Vagina (tissue), 2 donors: ENCODE data around the gene TENT5C. TPM values are rescaled to one million over a fixed set of nuclear protein-coding genes. Genes with fewer than 3 reads are reported as not detected.
"Not testable (repeated sequence)": the region's sequence is repeated elsewhere in the genome, so short reads cannot be mapped to it uniquely, and the experiment has no call there.

Experiments used
- DNase-seq, 2 donors: peaks; one replicate each; pipeline ENCODE4 v3.0.0-alpha.2; 2017; ENCODE audit errors: extremely low spot score in 2 of 2
- H3K27ac ChIP-seq: fragments of 200-600 bp; sonication (generic); one replicate; pipeline ENCODE4 v1.5.1; 2019
- H3K27me3 ChIP-seq: fragments of 200-600 bp; sonication (generic); one replicate; pipeline ENCODE4 v1.5.1; 2019
- H3K36me3 ChIP-seq, 2 donors: fragments of 200-600 bp; sonication (generic); one replicate each; pipeline ENCODE4 v1.5.1; 2017 to 2019
- H3K4me1 ChIP-seq: fragments of 200-600 bp; sonication (generic); one replicate; pipeline ENCODE4 v1.5.1; 2019
- H3K4me3 ChIP-seq, 2 donors: fragments of 200-600 bp; sonication (generic); 1 replicate in 1 of 2; 2 replicates in 1 of 2; pipeline ENCODE4 v1.5.1; 2016 to 2019
- H3K9me3 ChIP-seq: fragments of 200-600 bp; sonication (generic); one replicate; pipeline ENCODE4 v1.5.1; 2019
- CTCF ChIP-seq, 3 experiments: fragments of 450-650 bp in 2 of 3; fragments of 200-600 bp in 1 of 3; sonication (generic) in 1 of 3; IDR thresholded peaks; one replicate each; pipeline ENCODE4 v1.5.1; 2017 to 2019; ENCODE audit warnings: antibody characterized with exemption in 3 of 3, mild to moderate bottlenecking in 2 of 3, moderate library complexity in 2 of 3
- POLR2A ChIP-seq, 2 donors: fragments of 450-650 bp; IDR thresholded peaks; one replicate each; pipeline ENCODE4 v1.6.1; 2017; ENCODE audit warnings: antibody characterized with exemption in 2 of 2, mild to moderate bottlenecking in 2 of 2, moderate library complexity in 2 of 2
- POLR2AphosphoS5 ChIP-seq, 2 donors: sonication (generic); formaldehyde crosslinking; IDR thresholded peaks; one replicate each; pipeline ENCODE4 v1.9.0; 2017; ENCODE audit warnings: antibody characterized with exemption in 2 of 2, mild to moderate bottlenecking in 2 of 2, low read depth in 1 of 2; ENCODE audit not compliant: insufficient read depth in 1 of 2
- intact Hi-C: fragments of 100-400 bp; cut with DNase I; formaldehyde crosslinking; loops from one replicate; pipeline ENCODE4 v1.15.1; 2023
- total RNA-seq: library from RNA; depleted of rRNA; stranded (reverse); fragments of >200 nt; gene quantifications from one replicate; pipeline ENCODE4 v1.2.3, GENCODE V29; 2016

TENT5C gene
- total RNA-seq: 4.2 TPM

- intact Hi-C loops: no loop called here
- DNase-seq: peak; percentile 97 to 98
Observed at GRCh38 chr1:117605774-117606648, at the start of gene TENT5C. Gene TENT5C, plus strand, starts transcription at chr1:117606048. Its CDS starts 16,821 bp downstream, at chr1:117622869.

DNA sequence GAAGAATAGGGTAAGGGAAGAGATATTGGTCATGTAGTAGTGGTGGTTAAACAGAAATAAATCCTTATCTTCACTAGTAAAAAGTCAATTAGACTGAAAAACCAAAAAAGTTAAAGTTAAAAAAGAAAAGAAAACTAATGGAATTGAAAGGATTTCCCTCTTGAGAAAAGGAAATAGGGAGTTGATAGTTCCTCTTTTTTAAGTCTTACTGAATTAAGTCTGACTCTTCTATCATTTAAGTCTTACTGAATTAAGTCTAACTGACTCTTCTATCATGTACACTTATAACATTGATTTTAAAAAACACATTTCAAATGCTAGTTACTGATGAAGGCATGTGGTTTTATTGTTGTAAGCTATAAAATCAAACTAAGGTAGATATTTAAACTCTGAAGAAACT, 49.5 kb upstream of the TENT5C start:
- no peak overlapping the region for H3K4me3 ChIP-seq
- intact Hi-C loops: loop anchor here (5.0 kb wide), 1 partner anchor 1781 kb away; no protein-coding TSS in a partner anchor
- H3K27me3 ChIP-seq: no peaks in the 10 kb centered on the region
- no peak overlapping the region for H3K27ac ChIP-seq
- TF ChIP-seq POLR2AphosphoS5 (IDR thresholded peaks at IDR 0.05; ENCODE audit: insufficient read depth in 1 of 2, low read depth in 1 of 2): no peak
- TF ChIP-seq CTCF (IDR thresholded peaks at IDR 0.05): no peak
- TF ChIP-seq POLR2A (IDR thresholded peaks at IDR 0.05): no peak
- DNase-seq: no peak
- H3K9me3 ChIP-seq: no peaks in the 10 kb centered on the region
- H3K4me1 ChIP-seq: no peaks in the 10 kb centered on the region
- no peaks in the 10 kb centered on the region for H3K36me3 ChIP-seq

More at GRCh38 chr1:117605774-117606648, at the start of gene TENT5C:
- Histone ChIP-seq H3K36me3 (no peaks in the 10 kb centered on the region), H3K9me3 (no peaks in the 10 kb centered on the region), H3K4me3 (peak within 1 kb of the TSS; percentile 86 to 94), H3K27me3 (no peaks in the 10 kb centered on the region), H3K27ac (peak within 1 kb of the TSS; percentile 83), H3K4me1 (peaks cover 26% of the 10 kb centered on the region)
- TF ChIP-seq POLR2AphosphoS5 (IDR thresholded peaks at IDR 0.05; ENCODE audit: insufficient read depth in 1 of 2, low read depth in 1 of 2): peak; percentile 71 to 94
- no peak for TF ChIP-seq CTCF (IDR thresholded peaks at IDR 0.05)
- peak in 1 of 2 donors; percentile 92 for TF ChIP-seq POLR2A (IDR thresholded peaks at IDR 0.05)

DNA sequence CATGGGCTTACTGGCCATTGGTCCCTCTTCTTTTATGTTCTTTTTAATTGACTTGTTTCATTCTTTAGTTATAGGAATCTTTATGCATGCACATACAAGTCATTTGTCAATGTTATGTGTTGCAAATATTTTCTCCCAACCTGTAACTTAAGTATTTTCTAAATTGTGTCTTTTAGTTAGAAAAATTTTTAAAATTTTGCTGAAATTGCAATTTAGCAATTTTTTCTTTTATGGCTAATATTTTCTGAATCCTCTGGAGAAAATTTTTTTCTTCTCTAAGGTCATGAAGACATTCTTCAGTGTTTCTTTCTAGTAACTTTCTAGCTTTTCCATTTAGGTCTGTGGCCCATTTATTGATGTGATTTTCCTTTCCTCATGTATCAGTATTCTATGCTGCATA, 48.9 kb upstream of the TENT5C start:
- DNase-seq: no peak
- Histone ChIP-seq H3K27ac (no peak overlapping the region), H3K27me3 (no peaks in the 10 kb centered on the region), H3K36me3 (no peaks in the 10 kb centered on the region), H3K9me3 (no peaks in the 10 kb centered on the region), H3K4me1 (no peaks in the 10 kb centered on the region), H3K4me3 (no peak overlapping the region)
- no peak for TF ChIP-seq CTCF (IDR thresholded peaks at IDR 0.05)
- TF ChIP-seq POLR2A (IDR thresholded peaks at IDR 0.05): no peak
- no peak for TF ChIP-seq POLR2AphosphoS5 (IDR thresholded peaks at IDR 0.05; ENCODE audit: insufficient read depth in 1 of 2, low read depth in 1 of 2)
- intact Hi-C loops: loop anchor here (5.0 kb wide), 1 partner anchor 1780 kb away; no protein-coding TSS in a partner anchor

DNA sequence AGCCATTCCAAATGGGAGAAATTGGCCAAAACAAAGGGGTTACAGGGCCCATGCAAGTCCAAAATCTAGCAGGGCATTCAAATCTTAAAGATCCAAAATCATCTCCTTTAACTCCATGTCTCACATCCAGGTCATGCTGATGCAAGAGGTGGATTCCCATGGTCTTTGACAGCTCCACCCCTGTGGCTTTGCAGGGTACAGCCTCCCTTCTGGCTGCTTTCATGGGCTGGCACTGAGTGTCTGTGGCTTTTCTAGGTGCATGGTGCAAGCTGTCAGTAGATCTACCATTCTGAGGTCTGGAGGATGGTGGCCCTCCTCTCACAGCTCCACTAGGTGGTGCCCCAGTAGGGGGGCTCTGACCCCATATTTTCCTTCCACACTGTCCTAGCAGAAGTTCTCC, 47.4 kb upstream of the TENT5C start:
- not testable (repeated sequence) for H3K27ac ChIP-seq, H3K4me1 ChIP-seq, H3K4me3 ChIP-seq, DNase-seq, H3K27me3 ChIP-seq, H3K9me3 ChIP-seq, H3K36me3 ChIP-seq
- intact Hi-C loops: loop anchor here (5.0 kb wide), 1 partner anchor 1779 kb away; no protein-coding TSS in a partner anchor

DNA sequence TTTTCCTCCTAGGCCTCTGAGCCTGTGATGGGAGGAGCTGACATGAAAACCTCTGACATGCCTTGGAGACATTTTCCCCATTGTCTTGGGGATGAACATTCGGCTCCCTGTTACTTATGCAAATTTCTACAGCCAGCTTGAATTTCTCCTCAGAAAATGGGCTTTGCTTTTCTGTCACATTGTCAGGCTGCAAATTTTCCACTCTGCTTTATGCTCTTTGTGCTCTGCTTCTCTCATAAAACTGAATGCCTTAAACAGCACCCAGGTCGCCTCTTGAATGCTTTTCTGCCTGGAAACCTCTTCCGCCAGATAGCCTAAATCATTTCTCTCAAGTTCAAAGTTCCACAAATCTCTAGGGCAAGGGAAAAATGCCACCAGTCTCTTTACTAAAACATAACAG, 46.7 kb upstream of the TENT5C start:
- TF ChIP-seq POLR2AphosphoS5 (IDR thresholded peaks at IDR 0.05; ENCODE audit: insufficient read depth in 1 of 2, low read depth in 1 of 2): no peak
- no peak for TF ChIP-seq POLR2A (IDR thresholded peaks at IDR 0.05)
- no peak for TF ChIP-seq CTCF (IDR thresholded peaks at IDR 0.05)
- Histone ChIP-seq H3K27me3 (no peaks in the 10 kb centered on the region), H3K36me3 (no peaks in the 10 kb centered on the region), H3K4me3 (no peak overlapping the region), H3K27ac (no peak overlapping the region), H3K4me1 (no peaks in the 10 kb centered on the region), H3K9me3 (no peaks in the 10 kb centered on the region)
- intact Hi-C loops: loop anchor here (5.0 kb wide), 1 partner anchor 1778 kb away; no protein-coding TSS in a partner anchor
- DNase-seq: no peak
